Rectal smooth muscle tissue (tissue), 1 donor: ENCODE measurements around the gene EFTUD2.

Experiments
- H3K27ac ChIP-seq: one replicate; pipeline ENCODE4 v1.7.0; 2013; ENCODE audit warnings: low read depth, low read length, inconsistent platforms
- H3K27me3 ChIP-seq: one replicate; pipeline ENCODE4 v1.7.0; 2013; ENCODE audit warnings: low read length; ENCODE audit not compliant: control insufficient read depth, insufficient read depth
- H3K36me3 ChIP-seq: one replicate; pipeline ENCODE4 v1.7.0; 2013; ENCODE audit warnings: low read length; ENCODE audit not compliant: control insufficient read depth, insufficient read depth
- H3K4me1 ChIP-seq: one replicate; pipeline ENCODE4 v1.7.0; 2013; ENCODE audit warnings: low read length; ENCODE audit not compliant: control insufficient read depth, insufficient read depth
- H3K4me3 ChIP-seq: one replicate; pipeline ENCODE4 v1.7.0; 2013; ENCODE audit warnings: low read length
- H3K9ac ChIP-seq: one replicate; pipeline ENCODE4 v1.7.0; 2013; ENCODE audit warnings: low read length

Gene EFTUD2

DNA sequence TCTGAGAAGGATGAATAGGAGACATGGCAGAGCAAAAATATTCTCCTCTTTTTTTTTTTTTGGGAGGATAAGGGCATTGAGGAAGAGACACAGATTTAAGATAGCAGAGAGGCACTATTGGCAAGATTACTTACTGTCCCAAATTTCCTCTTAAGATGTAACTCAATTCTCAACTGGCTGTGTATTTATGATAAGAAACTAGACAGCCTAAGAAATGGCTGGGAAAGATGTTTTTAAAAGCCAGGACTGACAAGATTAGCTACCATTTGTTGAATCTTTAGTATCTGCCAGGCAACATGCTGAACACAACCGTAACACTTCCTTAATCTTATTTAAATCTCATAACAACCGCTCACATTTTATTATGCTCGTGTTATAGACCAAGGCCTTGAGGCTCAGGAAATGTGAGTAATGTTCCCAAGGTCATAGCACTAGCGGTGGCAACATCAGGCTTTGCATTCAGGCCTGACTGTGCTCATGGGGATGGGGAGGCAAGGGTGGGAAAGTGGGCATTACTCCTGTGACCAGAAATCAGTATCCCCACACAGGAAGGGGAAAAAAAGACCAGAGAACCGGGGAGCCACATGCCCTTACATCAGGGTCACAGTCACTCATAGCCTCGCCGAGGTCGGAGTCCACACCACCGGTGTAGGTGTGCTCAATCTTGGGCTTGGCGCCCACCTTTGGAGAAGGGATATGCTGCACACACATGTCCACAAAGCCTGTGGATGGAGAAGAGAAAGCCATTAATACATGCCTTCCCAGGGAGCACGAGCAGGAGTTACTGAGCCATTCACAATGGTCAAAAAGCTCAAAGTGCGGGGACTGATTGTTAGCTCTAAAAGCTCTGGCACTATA is 36.0 kb downstream of the EFTUD2 start:
- H3K27me3 ChIP-seq = no peaks in the 10 kb centered on the region
- H3K27ac ChIP-seq = peak overlapping the region; percentile 79
- H3K4me1 ChIP-seq = peaks cover 23% of the 10 kb centered on the region
- no peak overlapping the region for H3K9ac ChIP-seq
- H3K4me3 ChIP-seq = no peak overlapping the region
- H3K36me3 ChIP-seq = peaks cover 38% of the 10 kb centered on the region

DNA sequence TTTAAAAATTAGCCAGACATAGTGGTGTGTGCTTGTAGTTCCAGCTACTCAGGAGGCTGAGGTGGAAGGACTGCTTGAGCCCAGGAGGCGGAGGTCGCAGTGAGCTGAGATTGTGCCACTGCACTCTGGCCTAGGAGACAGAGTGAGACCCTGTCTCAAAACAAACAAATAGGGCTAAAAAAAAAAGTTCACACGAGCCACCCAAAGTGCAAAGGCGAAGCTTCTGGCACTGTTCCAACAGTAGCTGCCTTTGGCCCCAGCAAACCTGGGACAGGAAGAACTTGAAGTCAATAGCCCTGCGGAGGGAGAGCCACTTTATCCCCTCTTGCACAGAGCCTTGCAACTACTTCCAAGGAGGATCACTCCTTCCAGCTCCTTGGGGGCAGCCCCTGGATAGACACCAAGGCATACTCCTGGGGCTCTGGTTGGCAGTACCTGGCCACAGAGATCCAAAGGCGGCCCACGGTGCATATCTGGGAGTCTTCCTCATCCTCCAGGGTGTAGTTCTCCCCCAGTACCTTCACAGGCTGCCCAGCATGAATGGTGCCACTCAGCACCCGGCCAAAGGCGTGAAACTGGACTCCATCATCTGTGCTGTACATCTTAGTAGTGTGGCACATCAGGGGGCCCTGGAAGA is 36.8 kb downstream of the EFTUD2 start:
- H3K27me3 ChIP-seq = no peaks in the 10 kb centered on the region
- no peak overlapping the region for H3K9ac ChIP-seq
- no peak overlapping the region for H3K27ac ChIP-seq
- H3K36me3 ChIP-seq = peaks cover 38% of the 10 kb centered on the region
- peaks cover 17% of the 10 kb centered on the region for H3K4me1 ChIP-seq
- H3K4me3 ChIP-seq = no peak overlapping the region

DNA sequence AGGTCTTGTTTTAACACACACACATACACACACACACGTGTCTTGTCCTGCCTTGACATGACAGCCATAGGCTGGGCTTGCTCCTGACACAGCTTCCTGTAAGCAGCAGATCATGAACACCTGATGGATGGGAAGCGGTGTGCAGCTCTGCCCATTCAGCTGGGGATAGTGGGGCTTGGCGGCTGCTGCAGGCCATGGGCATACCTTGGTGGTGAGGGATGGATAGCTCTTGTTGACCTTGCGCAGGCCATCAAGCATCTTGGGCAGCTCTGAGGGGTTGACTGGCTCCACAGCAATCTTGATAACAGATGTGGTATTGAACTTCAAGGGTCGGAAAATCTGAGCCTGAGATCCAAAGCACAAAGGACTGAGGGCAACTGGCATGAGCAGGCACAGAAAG is 39.5 kb downstream of the EFTUD2 start:
- H3K4me3 ChIP-seq = no peak overlapping the region
- H3K36me3 ChIP-seq = peaks cover 46% of the 10 kb centered on the region
- H3K4me1 ChIP-seq = peaks cover 8% of the 10 kb centered on the region
- H3K27ac ChIP-seq = no peak overlapping the region
- H3K27me3 ChIP-seq = no peaks in the 10 kb centered on the region
- no peak overlapping the region for H3K9ac ChIP-seq

GRCh38 chr17:44854192-44854591 is 45.1 kb downstream of the EFTUD2 start:
- H3K36me3 ChIP-seq = peaks cover 42% of the 10 kb centered on the region
- no peak overlapping the region for H3K4me3 ChIP-seq
- H3K27me3 ChIP-seq = no peaks in the 10 kb centered on the region
- no peaks in the 10 kb centered on the region for H3K4me1 ChIP-seq
- no peak overlapping the region for H3K9ac ChIP-seq
- no peak overlapping the region for H3K27ac ChIP-seq

GRCh38 chr17:44850612-44851011 is 48.6 kb downstream of the EFTUD2 start:
- no peaks in the 10 kb centered on the region for H3K4me1 ChIP-seq
- H3K27me3 ChIP-seq = no peaks in the 10 kb centered on the region
- H3K27ac ChIP-seq = no peak overlapping the region
- no peak overlapping the region for H3K9ac ChIP-seq
- H3K36me3 ChIP-seq = peaks cover 33% of the 10 kb centered on the region
- H3K4me3 ChIP-seq = no peak overlapping the region

- H3K36me3 ChIP-seq = peaks cover 31% of the 10 kb centered on the region
Measured at GRCh38 chr17:44850025-44850424, 49.2 kb downstream of the EFTUD2 start.

DNA sequence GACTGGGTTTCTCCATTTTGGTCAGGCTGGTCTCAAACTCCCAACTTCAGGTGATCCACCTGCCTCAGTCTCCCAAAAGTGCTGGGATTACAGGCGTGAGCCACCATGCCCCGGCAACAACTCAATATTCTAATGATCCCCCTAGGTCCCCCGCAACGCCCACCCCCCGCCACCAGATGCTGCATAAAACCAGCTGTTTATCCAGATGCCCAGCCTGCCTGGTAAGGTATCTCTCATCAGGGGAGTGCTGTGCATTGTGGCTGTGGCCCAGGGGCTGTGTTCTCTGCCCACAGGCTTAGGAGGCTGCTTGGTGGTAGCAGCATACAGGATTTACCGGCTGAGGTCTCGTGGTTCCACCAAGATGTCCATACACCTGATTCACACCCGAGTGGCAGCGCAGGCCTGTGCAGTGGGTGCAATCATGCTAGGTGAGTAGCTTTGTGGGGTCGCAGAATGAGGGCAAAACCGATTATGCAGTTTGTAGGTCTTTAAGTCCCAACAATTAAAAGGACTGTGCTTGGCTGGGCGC is 50.2 kb downstream of the EFTUD2 start:
- Histone ChIP-seq H3K4me3 (no peak overlapping the region), H3K36me3 (peaks cover 21% of the 10 kb centered on the region), H3K27ac (no peak overlapping the region), H3K27me3 (no peaks in the 10 kb centered on the region), H3K4me1 (peaks cover 8% of the 10 kb centered on the region), H3K9ac (no peak overlapping the region)

More at GRCh38 chr17:44850025-44850424, 49.2 kb downstream of the EFTUD2 start:
- no peaks in the 10 kb centered on the region for H3K4me1 ChIP-seq
- H3K27ac ChIP-seq = no peak overlapping the region
- no peak overlapping the region for H3K4me3 ChIP-seq
- H3K9ac ChIP-seq = no peak overlapping the region
- no peaks in the 10 kb centered on the region for H3K27me3 ChIP-seq

DNA sequence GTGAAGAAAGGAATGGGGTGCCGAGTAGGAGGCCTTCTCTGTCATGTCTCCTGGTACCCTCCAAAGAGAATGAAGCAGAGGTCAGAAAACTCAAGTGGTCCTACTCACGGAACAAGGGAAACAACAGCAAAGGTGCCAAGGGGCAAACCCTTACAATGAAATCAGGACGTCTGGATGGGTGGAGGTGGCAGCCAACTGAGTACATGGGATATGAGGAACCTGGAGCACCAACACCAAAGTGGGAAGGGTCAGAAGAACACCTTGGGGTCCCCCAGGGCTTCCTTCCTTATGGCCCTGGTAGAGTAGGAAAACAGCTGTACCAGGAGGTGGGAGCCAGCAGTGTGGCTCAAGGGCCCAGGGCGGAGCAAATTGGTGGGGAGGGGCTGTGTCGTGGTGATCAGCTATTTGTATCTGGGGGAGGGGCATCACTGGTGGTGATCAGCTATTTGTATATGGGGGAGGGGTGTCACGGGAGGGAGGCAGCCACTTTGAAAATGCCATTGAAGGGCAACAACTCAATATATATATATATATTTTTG is 50.9 kb downstream of the EFTUD2 start:
- H3K36me3 ChIP-seq = peaks cover 15% of the 10 kb centered on the region
- no peaks in the 10 kb centered on the region for H3K27me3 ChIP-seq
- H3K4me1 ChIP-seq = peaks cover 13% of the 10 kb centered on the region
- H3K27ac ChIP-seq = no peak overlapping the region
- H3K4me3 ChIP-seq = no peak overlapping the region
- peak overlapping the region; percentile 21 for H3K9ac ChIP-seq

GRCh38 chr17:44847586-44847985 is 51.7 kb downstream of the EFTUD2 start, which contains the start of gene HIGD1B:
HIGD1B (plus strand) TSS chr17:44847883; CDS start chr17:44848153, 270 bp downstream.
- no peak within 1 kb of the TSS for H3K4me3 ChIP-seq
- H3K4me1 ChIP-seq = peaks cover 21% of the 10 kb centered on the region
- H3K9ac ChIP-seq = peak within 1 kb of the TSS; percentile 21
- peaks cover 11% of the 10 kb centered on the region for H3K36me3 ChIP-seq
- H3K27ac ChIP-seq = no peak within 1 kb of the TSS
- H3K27me3 ChIP-seq = no peaks in the 10 kb centered on the region

GRCh38 chr17:44846206-44846605 is 53.0 kb downstream of the EFTUD2 start:
- Histone ChIP-seq H3K4me3 (no peak overlapping the region), H3K27me3 (no peaks in the 10 kb centered on the region), H3K36me3 (peaks cover 6% of the 10 kb centered on the region), H3K4me1 (peaks cover 22% of the 10 kb centered on the region), H3K27ac (no peak overlapping the region), H3K9ac (no peak overlapping the region)

DNA sequence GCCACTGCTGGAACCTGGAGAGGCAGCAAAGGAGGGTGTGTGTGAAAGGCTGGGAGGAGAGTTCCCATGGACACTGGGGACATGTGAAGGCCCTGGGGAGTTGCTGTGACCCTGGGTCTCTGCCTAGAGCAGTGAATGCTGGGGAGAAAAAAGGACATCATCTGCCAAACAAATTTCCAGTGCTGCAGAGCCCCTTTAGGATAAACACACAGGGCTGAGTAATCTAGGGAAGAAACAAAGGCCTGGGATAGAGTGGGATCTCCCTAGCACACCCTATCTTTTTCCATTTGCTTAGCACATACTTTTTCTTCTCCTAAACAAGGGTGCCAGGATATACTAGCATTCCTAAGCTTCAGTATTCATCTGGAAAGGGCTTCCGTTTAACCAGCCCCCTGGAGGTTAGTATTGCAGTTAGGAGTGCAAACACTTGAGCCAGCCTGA is 54.8 kb downstream of the EFTUD2 start:
- H3K9ac ChIP-seq = no peak overlapping the region
- no peaks in the 10 kb centered on the region for H3K36me3 ChIP-seq
- no peaks in the 10 kb centered on the region for H3K27me3 ChIP-seq
- peaks cover 22% of the 10 kb centered on the region for H3K4me1 ChIP-seq
- H3K4me3 ChIP-seq = no peak overlapping the region
- peak overlapping the region; percentile 15 for H3K27ac ChIP-seq

DNA sequence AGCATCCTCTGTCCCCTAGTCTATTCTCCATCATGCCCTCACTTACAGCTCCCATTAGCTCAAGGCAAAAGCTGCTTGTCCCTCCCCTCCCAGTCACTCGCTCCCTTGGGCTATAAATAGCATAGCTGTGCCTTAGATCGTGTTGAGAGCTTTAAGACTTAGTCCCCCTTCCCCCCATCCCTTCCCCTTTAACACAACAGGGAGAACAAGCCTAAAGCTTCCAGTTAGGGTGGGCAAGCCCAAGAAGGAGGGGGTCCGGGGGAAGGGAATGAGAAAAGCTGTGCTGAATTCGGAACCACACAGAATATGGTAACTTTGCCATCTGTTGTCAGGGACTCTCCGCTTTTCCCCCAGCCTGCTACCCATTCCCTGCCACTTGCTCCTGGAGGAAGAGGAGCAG is 56.5 kb downstream of the EFTUD2 start:
- Histone ChIP-seq H3K27me3 (no peaks in the 10 kb centered on the region), H3K9ac (no peak overlapping the region), H3K4me1 (peaks cover 22% of the 10 kb centered on the region), H3K36me3 (no peaks in the 10 kb centered on the region), H3K27ac (peak overlapping the region; percentile 39), H3K4me3 (no peak overlapping the region)
